H9 (cell line): ENCODE results near the gene PLEKHM1. TPM values are rescaled to one million over a fixed set of nuclear protein-coding genes. Genes with fewer than 3 reads are reported as not detected.

Experiments used
- DNase-seq: peaks from one replicate; pipeline ENCODE4 v3.0.0-alpha.2; 2017
- H2AFZ ChIP-seq: one replicate; pipeline ENCODE4 v1.6.1; 2013; ENCODE audit warnings: mild to moderate bottlenecking, low read length, control low read depth, moderate library complexity
- H2AK5ac ChIP-seq: 2 replicates; pipeline ENCODE4 v1.6.1; 2013; ENCODE audit warnings: low read length, control low read depth, mixed read lengths; ENCODE audit not compliant: insufficient read length
- H2BK120ac ChIP-seq: one replicate; pipeline ENCODE4 v1.6.1; 2013; ENCODE audit warnings: low read depth, mild to moderate bottlenecking, low read length, control low read depth, inconsistent platforms; ENCODE audit not compliant: poor library complexity, severe bottlenecking
- H2BK12ac ChIP-seq: 2 replicates; pipeline ENCODE4 v1.6.1; 2013; ENCODE audit warnings: low read length, control low read depth, mixed read lengths, low read depth; ENCODE audit not compliant: insufficient read length
- H2BK15ac ChIP-seq: 2 replicates; pipeline ENCODE4 v1.6.1; 2013; ENCODE audit warnings: low read depth, low read length, control low read depth
- H2BK20ac ChIP-seq: one replicate; pipeline ENCODE4 v1.6.1; 2013; ENCODE audit warnings: low read depth, mild to moderate bottlenecking, low read length, control low read depth, inconsistent platforms; ENCODE audit not compliant: poor library complexity, severe bottlenecking
- H2BK5ac ChIP-seq: 2 replicates; pipeline ENCODE4 v1.6.1; 2013; ENCODE audit warnings: low read length, control low read depth, mixed read lengths; ENCODE audit not compliant: insufficient read length
- H3K14ac ChIP-seq: 2 replicates; pipeline ENCODE4 v1.6.1; 2013; ENCODE audit warnings: low read length, control low read depth; ENCODE audit not compliant: insufficient read depth
- H3K18ac ChIP-seq: 2 replicates; pipeline ENCODE4 v1.6.1; 2013; ENCODE audit warnings: low read depth, mild to moderate bottlenecking, mixed read lengths, low read length, control low read depth; ENCODE audit not compliant: insufficient read length
- H3K23ac ChIP-seq: 2 replicates; pipeline ENCODE4 v1.6.1; 2013; ENCODE audit warnings: low read length, control low read depth, mixed read lengths, low read depth; ENCODE audit not compliant: insufficient read length
- H3K23me2 ChIP-seq: 2 replicates; pipeline ENCODE4 v1.6.1; 2013; ENCODE audit warnings: low read depth, mild to moderate bottlenecking, mixed read lengths, low read length, control low read depth; ENCODE audit not compliant: insufficient read length, poor library complexity, severe bottlenecking
- H3K27ac ChIP-seq: 2 replicates; pipeline ENCODE4 v1.5.1; 2013; ENCODE audit warnings: low read length, control low read depth, mixed read lengths, low read depth; ENCODE audit not compliant: insufficient read length
- H3K27me3 ChIP-seq: 2 replicates; pipeline ENCODE4 v1.6.1; 2013; ENCODE audit warnings: low read length, control low read depth, inconsistent platforms; ENCODE audit not compliant: insufficient read depth
- H3K4ac ChIP-seq: 2 replicates; pipeline ENCODE4 v1.6.1; 2013; ENCODE audit warnings: low read depth, mild to moderate bottlenecking, control low read depth, inconsistent platforms, low read length, moderate library complexity
- H3K4me1 ChIP-seq: 2 replicates; pipeline ENCODE4 v1.6.1; 2013; ENCODE audit warnings: low read length, control low read depth, inconsistent platforms; ENCODE audit not compliant: insufficient read depth
- H3K4me2 ChIP-seq: 2 replicates; pipeline ENCODE4 v1.6.1; 2013; ENCODE audit warnings: low read length, control low read depth, mixed read lengths; ENCODE audit not compliant: insufficient read length, insufficient read depth
- H3K56ac ChIP-seq: 2 replicates; pipeline ENCODE4 v1.6.1; 2013; ENCODE audit warnings: low read depth, mild to moderate bottlenecking, mixed read lengths, low read length, control low read depth; ENCODE audit not compliant: insufficient read length
- H3K79me1 ChIP-seq: 2 replicates; pipeline ENCODE4 v1.6.1; 2013; ENCODE audit warnings: low read depth, mild to moderate bottlenecking, moderate library complexity, low read length, control low read depth, inconsistent platforms; ENCODE audit not compliant: insufficient read depth, poor library complexity, severe bottlenecking
- H3K79me2 ChIP-seq: 2 replicates; pipeline ENCODE4 v1.6.1; 2013; ENCODE audit warnings: low read length, control low read depth, inconsistent platforms; ENCODE audit not compliant: insufficient read depth
- H3K9ac ChIP-seq: 2 replicates; pipeline ENCODE4 v1.6.1; 2013; ENCODE audit warnings: low read length, control low read depth, mixed read lengths; ENCODE audit not compliant: insufficient read length; ENCODE audit errors: extremely low read depth
- H3K9me3 ChIP-seq: one replicate; pipeline ENCODE4 v1.6.1; 2013; ENCODE audit warnings: low read depth, low read length, inconsistent platforms; ENCODE audit not compliant: control insufficient read depth
- H3T11ph ChIP-seq: one replicate; pipeline ENCODE4 v1.6.1; 2013; ENCODE audit warnings: mild to moderate bottlenecking, low read length, control low read depth, inconsistent platforms
- H4K20me1 ChIP-seq: one replicate; pipeline ENCODE4 v1.6.1; 2013; ENCODE audit not compliant: control insufficient read depth, insufficient read length, insufficient read depth
- H4K5ac ChIP-seq: 2 replicates; pipeline ENCODE4 v1.6.1; 2013; ENCODE audit warnings: low read depth, mild to moderate bottlenecking, mixed read lengths, low read length, control low read depth; ENCODE audit not compliant: insufficient read length
- H4K8ac ChIP-seq: replicated peaks from 2 replicates; pipeline ENCODE4 v1.6.1; 2013; ENCODE audit warnings: low read length, control low read depth, mixed read lengths, low read depth; ENCODE audit not compliant: insufficient read length
- H4K91ac ChIP-seq: 2 replicates; pipeline ENCODE4 v1.6.1; 2013; ENCODE audit warnings: low read depth, mild to moderate bottlenecking, moderate library complexity, mixed read lengths, low read length, control low read depth; ENCODE audit not compliant: insufficient read length
- H3K27ac Mint-ChIP-seq, 3 experiments: 2 replicates in 2 of 3; 3 replicates in 1 of 3; pipeline ENCODE4 v1.8.0; 2020 to 2021; ENCODE audit warnings: mixed read lengths in 3 of 3, mild to moderate bottlenecking in 1 of 3, moderate library complexity in 1 of 3
- H3K27me3 Mint-ChIP-seq: 2 replicates; pipeline ENCODE4 v1.8.0; 2021; ENCODE audit warnings: low read depth, mild to moderate bottlenecking, moderate library complexity, mixed read lengths
- H3K36me3 Mint-ChIP-seq, 3 experiments: 2 replicates in 2 of 3; 3 replicates in 1 of 3; pipeline ENCODE4 v1.8.0; 2020 to 2021; ENCODE audit warnings: low read depth in 3 of 3, mixed read lengths in 3 of 3; ENCODE audit not compliant: insufficient read depth in 1 of 3
- H3K4me1 Mint-ChIP-seq, 2 experiments: 2 replicates each; pipeline ENCODE4 v1.8.0; 2020; ENCODE audit warnings: mixed read lengths in 2 of 2
- H3K4me3 Mint-ChIP-seq, 2 experiments: 2 replicates in 1 of 2; 3 replicates in 1 of 2; pipeline ENCODE4 v1.8.0; 2020 to 2021; ENCODE audit warnings: mild to moderate bottlenecking in 2 of 2, mixed read lengths in 2 of 2, moderate library complexity in 1 of 2
- H3K9me3 Mint-ChIP-seq, 2 experiments: 2 replicates in 1 of 2; 3 replicates in 1 of 2; pipeline ENCODE4 v1.8.0; 2020; ENCODE audit warnings: mild to moderate bottlenecking in 2 of 2, mixed read lengths in 2 of 2, moderate library complexity in 1 of 2
- WGBS: extraction: QIAGEN DNeasy Blood & Tissue Kit; methylation state at CpG from one replicate; pipeline ENCODE4 v1.1.7; 2013; ENCODE audit warnings: missing lambda C conversion rate, low lambda C conversion rate, mixed read lengths; ENCODE audit not compliant: insufficient read length; ENCODE audit errors: extremely low coverage; 5-methylcytosine and 5-hydroxymethylcytosine counted together
- total RNA-seq: library from RNA; stranded (reverse); gene quantifications from 2 replicates; pipeline ENCODE4 v1.2.1, GENCODE V29; 2021
- TF ChIP-seq, protein P1 (sequence below): fragments of 200-600 bp; sonication (generic); conservative IDR thresholded peaks from 3 replicates; pipeline ENCODE4 v1.8.0; 2021; ENCODE audit warnings: antibody characterized with exemption, mild to moderate bottlenecking

PLEKHM1 gene
- total RNA-seq, 1 experiment from 2014 or later: 20.7 TPM

DNA sequence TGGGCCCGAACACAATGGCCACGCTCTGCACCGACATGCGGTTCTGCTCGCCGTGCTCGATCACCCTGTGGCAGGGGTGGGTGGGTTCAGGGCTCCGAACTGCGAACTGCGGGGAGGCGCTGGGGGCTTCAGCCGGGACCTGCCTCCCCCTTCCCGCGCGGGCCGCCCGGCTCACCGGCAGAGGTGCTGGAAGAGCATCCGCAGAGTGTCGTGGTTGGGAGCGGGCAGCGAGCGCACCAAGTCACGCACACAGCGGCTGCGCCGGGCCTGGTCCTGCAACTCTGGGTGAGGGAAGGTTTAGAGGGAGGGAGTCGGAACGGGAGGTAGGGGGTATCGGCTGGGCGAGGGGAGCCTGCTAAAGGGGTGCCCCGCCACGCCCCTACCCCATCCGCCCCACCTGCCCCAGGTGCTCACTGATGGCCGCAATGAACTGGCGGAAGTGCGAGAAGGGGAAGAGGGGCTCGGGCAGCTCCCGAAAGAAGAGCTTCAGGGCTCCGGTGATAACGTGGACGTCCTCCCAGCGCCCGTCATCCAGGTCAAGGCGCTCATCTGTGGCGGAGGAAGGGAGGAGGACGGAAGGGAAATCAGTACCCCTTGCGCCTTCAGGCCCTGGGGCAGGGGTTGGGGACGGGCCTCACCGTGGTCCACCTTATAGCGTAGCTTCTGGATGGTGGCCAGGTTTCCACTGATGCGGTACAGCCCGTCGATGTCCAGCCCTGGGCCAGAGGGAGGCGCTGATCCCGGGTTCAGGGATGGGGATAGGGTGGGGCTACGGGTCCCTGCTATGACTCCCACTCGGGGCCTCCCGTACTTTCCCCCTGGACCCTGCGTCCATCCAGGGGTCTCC, 94.7 kb downstream of the PLEKHM1 start:
- no peak overlapping the region for H2BK12ac ChIP-seq
- H4K8ac ChIP-seq: no peak overlapping the region
- peak; percentile 41 for DNase-seq
- Mint-ChIP-seq H3K27ac (no peak overlapping the region), H3K4me1 (peaks cover 6 to 15% of the 10 kb centered on the region in 2 experiments), H3K27me3 (peaks cover 11% of the 10 kb centered on the region), H3K36me3 (peaks cover 0 to 7% (median 7%) of the 10 kb centered on the region in 3 experiments; a peak in 4 of 7 replicates), H3K9me3 (no peaks in the 10 kb centered on the region), H3K4me3 (no peak overlapping the region)
- H4K20me1 ChIP-seq: no peaks in the 10 kb centered on the region
- no peaks in the 10 kb centered on the region for H3K9me3 ChIP-seq
- H3T11ph ChIP-seq: no peak overlapping the region
- peaks cover 2% of the 10 kb centered on the region; the same call in 1 of the 2 replicates for H3K4me1 ChIP-seq
- H2AFZ ChIP-seq: no peak overlapping the region
- no peak overlapping the region for H3K4me2 ChIP-seq
- H3K56ac ChIP-seq: no peak overlapping the region
- no peak overlapping the region for H2AK5ac ChIP-seq
- H4K5ac ChIP-seq: no peak overlapping the region
- H2BK5ac ChIP-seq: no peak overlapping the region
- no peaks in the 10 kb centered on the region for H3K79me1 ChIP-seq
- no peak overlapping the region for H4K91ac ChIP-seq
- no peak overlapping the region for H2BK20ac ChIP-seq
- no peak overlapping the region for H2BK15ac ChIP-seq
- no peaks in the 10 kb centered on the region for H3K23me2 ChIP-seq
- no peaks in the 10 kb centered on the region for H3K79me2 ChIP-seq
- no peak overlapping the region for H3K27ac ChIP-seq
- no peak overlapping the region for H2BK120ac ChIP-seq
- no peaks in the 10 kb centered on the region for H3K27me3 ChIP-seq
- no peak overlapping the region for H3K14ac ChIP-seq
- no peak overlapping the region for H3K9ac ChIP-seq
- no CpG with 5 or more reads among the region's 60 CpGs for WGBS
- H3K4ac ChIP-seq: no peak overlapping the region
- peak overlapping the region; percentile 55 for H3K18ac ChIP-seq
- H3K23ac ChIP-seq: no peak overlapping the region
- TF ChIP-seq, protein P1, sequence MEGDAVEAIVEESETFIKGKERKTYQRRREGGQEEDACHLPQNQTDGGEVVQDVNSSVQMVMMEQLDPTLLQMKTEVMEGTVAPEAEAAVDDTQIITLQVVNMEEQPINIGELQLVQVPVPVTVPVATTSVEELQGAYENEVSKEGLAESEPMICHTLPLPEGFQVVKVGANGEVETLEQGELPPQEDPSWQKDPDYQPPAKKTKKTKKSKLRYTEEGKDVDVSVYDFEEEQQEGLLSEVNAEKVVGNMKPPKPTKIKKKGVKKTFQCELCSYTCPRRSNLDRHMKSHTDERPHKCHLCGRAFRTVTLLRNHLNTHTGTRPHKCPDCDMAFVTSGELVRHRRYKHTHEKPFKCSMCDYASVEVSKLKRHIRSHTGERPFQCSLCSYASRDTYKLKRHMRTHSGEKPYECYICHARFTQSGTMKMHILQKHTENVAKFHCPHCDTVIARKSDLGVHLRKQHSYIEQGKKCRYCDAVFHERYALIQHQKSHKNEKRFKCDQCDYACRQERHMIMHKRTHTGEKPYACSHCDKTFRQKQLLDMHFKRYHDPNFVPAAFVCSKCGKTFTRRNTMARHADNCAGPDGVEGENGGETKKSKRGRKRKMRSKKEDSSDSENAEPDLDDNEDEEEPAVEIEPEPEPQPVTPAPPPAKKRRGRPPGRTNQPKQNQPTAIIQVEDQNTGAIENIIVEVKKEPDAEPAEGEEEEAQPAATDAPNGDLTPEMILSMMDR: no peak
